Measurements from ENCODE around the gene FAM120C.

FAM120C gene

DNA sequence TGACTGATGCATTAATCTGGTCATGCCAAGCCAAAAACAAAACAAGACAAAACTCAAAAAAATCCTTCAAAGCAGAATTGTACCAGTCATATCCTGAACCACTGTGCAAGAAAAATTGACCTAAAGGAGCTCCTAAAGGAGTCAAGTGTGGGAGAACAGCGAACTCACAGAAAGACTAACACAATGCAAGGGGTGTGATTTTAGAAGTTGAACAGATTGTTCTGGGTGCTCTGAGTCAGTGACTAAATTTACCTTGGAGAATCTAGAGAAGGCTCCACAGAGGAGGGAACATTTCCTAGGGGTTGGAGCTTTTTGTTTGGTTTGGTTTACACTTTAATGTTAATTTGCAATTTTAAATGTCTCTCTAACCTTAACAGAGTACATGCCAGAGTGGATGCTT lies 89.9 kb downstream of the FAM120C start:
- DNase-seq (ENCODE audit: low read depth, low spot score): no peak
- H3K9ac ChIP-seq (ENCODE audit: insufficient read length): no peak overlapping the region
- H3K27ac ChIP-seq: peak overlapping the region; percentile 45; the same call in 1 of the 2 replicates
- H3K36me3 ChIP-seq (ENCODE audit: insufficient read depth, low read length): no peaks in the 10 kb centered on the region
- H3K9me3 ChIP-seq (ENCODE audit: low read depth, low read length): no peaks in the 10 kb centered on the region
- TF ChIP-seq FOXP2 (optimal IDR thresholded peaks at IDR 0.05; ENCODE audit: control extremely low read depth, extremely low read length, insufficient read depth): no peak
- TF ChIP-seq EZH2 (IDR thresholded peaks at IDR 0.05): no peak
- no peak for TF ChIP-seq POLR2AphosphoS5 (IDR thresholded peaks at IDR 0.05; ENCODE audit: borderline replicate concordance, low read depth, low read length)
- H3K4me3 ChIP-seq: no peak overlapping the region

DNA sequence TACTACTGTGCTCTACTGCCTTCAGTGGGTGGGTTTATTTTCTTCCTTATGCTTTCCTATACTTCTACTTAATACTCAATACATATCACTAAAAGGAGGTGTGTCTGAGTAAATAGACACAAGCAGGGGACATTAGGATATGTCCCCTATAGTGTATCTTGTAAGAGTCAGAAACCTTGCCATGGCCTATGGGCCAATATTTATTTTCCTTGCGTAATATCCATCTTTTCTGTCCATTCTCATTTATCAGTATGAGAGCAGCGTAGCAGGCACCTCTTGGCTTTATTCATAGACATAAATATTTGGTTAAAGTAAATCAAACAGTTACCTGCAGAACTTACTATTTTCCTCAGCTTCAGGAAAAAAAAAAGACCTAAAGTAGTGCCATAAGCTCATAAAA lies 92.2 kb downstream of the FAM120C start:
- no peak for DNase-seq (ENCODE audit: low read depth, low spot score)
- Histone ChIP-seq H3K4me3 (no peak overlapping the region), H3K36me3 (ENCODE audit: insufficient read depth, low read length) (no peaks in the 10 kb centered on the region), H3K9me3 (ENCODE audit: low read depth, low read length) (no peaks in the 10 kb centered on the region), H3K9ac (ENCODE audit: insufficient read length) (no peak overlapping the region), H3K27ac (no peak overlapping the region)
- TF ChIP-seq POLR2AphosphoS5 (IDR thresholded peaks at IDR 0.05; ENCODE audit: borderline replicate concordance, low read depth, low read length) (no peak), EZH2 (IDR thresholded peaks at IDR 0.05) (no peak), FOXP2 (optimal IDR thresholded peaks at IDR 0.05; ENCODE audit: control extremely low read depth, extremely low read length, insufficient read depth) (no peak)

DNA sequence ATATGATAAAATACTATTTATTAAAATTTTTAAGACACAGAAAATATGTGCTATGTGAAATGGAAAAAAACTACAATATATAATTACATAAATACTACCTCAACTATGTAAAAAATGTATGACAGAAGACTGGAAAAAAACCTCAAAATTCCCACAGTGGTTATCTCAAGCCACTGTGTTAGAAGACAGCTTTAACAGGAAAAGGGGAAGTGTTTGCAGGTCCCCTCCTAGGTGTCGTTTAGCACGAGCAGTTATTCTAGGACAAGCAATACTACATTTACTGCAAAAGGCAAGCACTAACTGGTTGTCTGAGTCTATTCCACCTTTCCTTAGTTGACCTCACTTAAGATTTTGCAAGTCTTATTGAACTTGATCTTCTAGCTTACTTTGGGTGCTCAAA lies 93.9 kb downstream of the FAM120C start:
- Histone ChIP-seq H3K4me3 (no peak overlapping the region), H3K9ac (ENCODE audit: insufficient read length) (no peak overlapping the region), H3K36me3 (ENCODE audit: insufficient read depth, low read length) (no peaks in the 10 kb centered on the region), H3K9me3 (ENCODE audit: low read depth, low read length) (no peaks in the 10 kb centered on the region), H3K27ac (no peak overlapping the region)
- DNase-seq (ENCODE audit: low read depth, low spot score): no peak
- no peak for TF ChIP-seq FOXP2 (optimal IDR thresholded peaks at IDR 0.05; ENCODE audit: control extremely low read depth, extremely low read length, insufficient read depth)
- no peak for TF ChIP-seq POLR2AphosphoS5 (IDR thresholded peaks at IDR 0.05; ENCODE audit: borderline replicate concordance, low read depth, low read length)

DNA sequence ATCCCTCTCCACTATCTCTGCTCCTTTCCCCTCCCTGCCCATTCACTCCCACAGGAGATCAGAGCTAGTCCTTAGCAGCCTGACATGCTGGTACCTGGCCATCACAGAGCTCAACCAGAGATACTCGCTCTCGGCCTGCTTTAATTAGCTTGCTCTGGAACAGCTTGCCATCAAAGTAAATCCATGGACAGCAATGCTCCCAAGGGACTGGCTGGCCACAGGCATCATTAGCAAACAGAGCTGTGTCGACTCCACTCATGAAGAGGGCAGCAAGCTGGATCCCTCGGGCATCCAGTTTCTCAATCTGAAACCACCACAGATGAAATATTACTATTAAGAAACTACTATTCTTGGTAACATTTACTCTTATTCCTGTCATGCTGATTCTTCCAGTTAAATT lies 95.4 kb downstream of the FAM120C start:
- Histone ChIP-seq H3K9me3 (ENCODE audit: low read depth, low read length) (no peaks in the 10 kb centered on the region), H3K36me3 (ENCODE audit: insufficient read depth, low read length) (no peaks in the 10 kb centered on the region), H3K9ac (ENCODE audit: insufficient read length) (no peak overlapping the region), H3K27ac (no peak overlapping the region), H3K4me3 (no peak overlapping the region)
- no peak for TF ChIP-seq EZH2 (IDR thresholded peaks at IDR 0.05)
- no peak for TF ChIP-seq POLR2AphosphoS5 (IDR thresholded peaks at IDR 0.05; ENCODE audit: borderline replicate concordance, low read depth, low read length)
- TF ChIP-seq FOXP2 (optimal IDR thresholded peaks at IDR 0.05; ENCODE audit: control extremely low read depth, extremely low read length, insufficient read depth): no peak
- no peak for DNase-seq (ENCODE audit: low read depth, low spot score)

DNA sequence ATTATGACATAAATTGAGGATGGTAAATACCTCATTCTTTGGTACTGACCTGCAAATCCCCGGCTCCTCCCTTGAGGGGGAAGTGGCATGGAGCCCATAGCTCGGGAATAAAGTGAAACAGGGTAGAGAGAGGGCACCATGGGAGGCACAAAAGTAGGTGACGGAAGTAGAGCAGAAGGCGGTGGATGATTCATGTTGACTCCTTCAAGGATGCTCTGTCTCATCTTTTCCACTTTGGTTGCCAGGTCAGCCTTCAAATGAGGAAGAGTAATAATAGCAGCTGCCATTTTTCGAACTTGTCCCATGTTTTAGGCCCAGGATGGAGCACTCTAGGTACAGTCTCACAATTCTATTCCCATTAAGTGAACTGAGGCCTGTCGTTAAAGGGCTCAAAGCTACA lies 97.4 kb downstream of the FAM120C start:
- Histone ChIP-seq H3K9ac (ENCODE audit: insufficient read length) (no peak overlapping the region), H3K36me3 (ENCODE audit: insufficient read depth, low read length) (no peaks in the 10 kb centered on the region), H3K9me3 (ENCODE audit: low read depth, low read length) (no peaks in the 10 kb centered on the region), H3K4me3 (no peak overlapping the region), H3K27ac (no peak overlapping the region)
- TF ChIP-seq FOXP2 (optimal IDR thresholded peaks at IDR 0.05; ENCODE audit: control extremely low read depth, extremely low read length, insufficient read depth) (no peak), EZH2 (IDR thresholded peaks at IDR 0.05) (no peak), POLR2AphosphoS5 (IDR thresholded peaks at IDR 0.05; ENCODE audit: borderline replicate concordance, low read depth, low read length) (no peak)
- no peak for DNase-seq (ENCODE audit: low read depth, low spot score)

DNA sequence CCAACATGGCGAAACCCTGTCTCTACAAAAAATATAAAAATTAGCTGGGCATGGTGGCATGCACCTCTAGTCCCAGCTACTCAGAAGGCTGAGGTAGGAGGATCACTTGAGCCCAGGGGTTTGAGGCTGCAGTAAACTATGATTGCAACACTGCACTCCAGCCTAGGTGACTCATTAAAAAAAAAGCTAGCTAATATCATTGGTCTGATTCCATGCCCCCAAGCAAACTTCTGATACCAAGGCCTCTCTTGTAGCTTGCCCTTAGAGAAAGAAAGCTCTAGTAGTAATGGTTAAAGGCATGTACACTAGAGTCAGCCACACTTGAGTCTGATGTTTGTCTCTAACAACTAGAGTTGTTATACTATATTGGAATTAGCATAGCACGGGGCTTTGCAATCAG lies 106.2 kb downstream of the FAM120C start:
- no peak for DNase-seq (ENCODE audit: low read depth, low spot score)
- H3K27ac ChIP-seq: no peak overlapping the region
- no peaks in the 10 kb centered on the region for H3K9me3 ChIP-seq (ENCODE audit: low read depth, low read length)
- TF ChIP-seq FOXP2 (optimal IDR thresholded peaks at IDR 0.05; ENCODE audit: control extremely low read depth, extremely low read length, insufficient read depth): no peak
- no peak for TF ChIP-seq POLR2AphosphoS5 (IDR thresholded peaks at IDR 0.05; ENCODE audit: borderline replicate concordance, low read depth, low read length)
- TF ChIP-seq EZH2 (IDR thresholded peaks at IDR 0.05): no peak
- H3K4me3 ChIP-seq: no peak overlapping the region
- H3K36me3 ChIP-seq (ENCODE audit: insufficient read depth, low read length): no peaks in the 10 kb centered on the region
- H3K9ac ChIP-seq (ENCODE audit: insufficient read length): no peak overlapping the region

DNA sequence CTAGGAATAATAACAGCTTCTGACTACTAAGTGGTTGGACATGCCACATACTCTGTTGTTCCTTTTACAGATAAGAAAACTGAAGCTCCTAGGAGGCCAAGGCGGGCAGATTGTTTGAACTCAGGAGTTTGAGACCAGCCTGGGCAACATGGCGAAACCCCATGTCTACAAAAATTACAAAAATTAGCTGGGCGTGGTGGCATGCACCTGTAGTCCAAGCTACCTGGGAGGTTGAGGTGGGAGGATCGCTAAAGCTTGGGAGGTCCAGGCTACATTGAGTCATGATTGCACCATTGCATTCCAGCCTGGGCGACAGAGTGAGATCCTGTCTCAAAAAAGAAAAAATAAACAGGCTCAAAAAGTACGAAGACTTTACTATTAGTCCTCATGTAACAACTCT lies 108.2 kb downstream of the FAM120C start:
- H3K9ac ChIP-seq (ENCODE audit: insufficient read length): no peak overlapping the region
- H3K36me3 ChIP-seq (ENCODE audit: insufficient read depth, low read length): no peaks in the 10 kb centered on the region
- no peak for DNase-seq (ENCODE audit: low read depth, low spot score)
- no peaks in the 10 kb centered on the region for H3K9me3 ChIP-seq (ENCODE audit: low read depth, low read length)
- no peak overlapping the region for H3K4me3 ChIP-seq
- TF ChIP-seq EZH2 (IDR thresholded peaks at IDR 0.05) (no peak), POLR2AphosphoS5 (IDR thresholded peaks at IDR 0.05; ENCODE audit: borderline replicate concordance, low read depth, low read length) (no peak), FOXP2 (optimal IDR thresholded peaks at IDR 0.05; ENCODE audit: control extremely low read depth, extremely low read length, insufficient read depth) (no peak)
- no peak overlapping the region for H3K27ac ChIP-seq

DNA sequence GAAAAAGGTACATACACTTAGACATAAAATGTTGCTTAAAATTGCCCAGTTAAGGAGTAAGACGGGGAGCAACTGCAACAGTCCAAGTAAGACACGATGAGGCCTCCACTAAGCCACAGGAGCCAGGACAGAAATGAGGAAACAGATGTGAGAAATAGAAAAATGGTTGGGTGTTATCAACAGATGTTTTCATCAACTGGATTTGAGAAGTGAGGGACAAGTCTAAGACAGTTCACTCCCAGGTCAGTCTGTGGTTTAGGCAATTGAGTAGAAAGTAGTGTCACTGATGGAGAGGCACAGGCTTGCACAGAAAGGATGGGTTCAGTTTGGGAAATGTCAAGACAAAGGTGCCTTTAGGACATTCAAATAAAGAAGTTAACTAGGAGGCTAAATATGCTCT lies 115.3 kb downstream of the FAM120C start:
- H3K4me3 ChIP-seq: no peak overlapping the region
- H3K9ac ChIP-seq (ENCODE audit: insufficient read length): no peak overlapping the region
- H3K27ac ChIP-seq: no peak overlapping the region
- TF ChIP-seq FOXP2 (optimal IDR thresholded peaks at IDR 0.05; ENCODE audit: control extremely low read depth, extremely low read length, insufficient read depth) (no peak), POLR2AphosphoS5 (IDR thresholded peaks at IDR 0.05; ENCODE audit: borderline replicate concordance, low read depth, low read length) (no peak), EZH2 (IDR thresholded peaks at IDR 0.05) (no peak)
- H3K36me3 ChIP-seq (ENCODE audit: insufficient read depth, low read length): no peaks in the 10 kb centered on the region
- no peaks in the 10 kb centered on the region for H3K9me3 ChIP-seq (ENCODE audit: low read depth, low read length)
- no peak for DNase-seq (ENCODE audit: low read depth, low spot score)

DNA sequence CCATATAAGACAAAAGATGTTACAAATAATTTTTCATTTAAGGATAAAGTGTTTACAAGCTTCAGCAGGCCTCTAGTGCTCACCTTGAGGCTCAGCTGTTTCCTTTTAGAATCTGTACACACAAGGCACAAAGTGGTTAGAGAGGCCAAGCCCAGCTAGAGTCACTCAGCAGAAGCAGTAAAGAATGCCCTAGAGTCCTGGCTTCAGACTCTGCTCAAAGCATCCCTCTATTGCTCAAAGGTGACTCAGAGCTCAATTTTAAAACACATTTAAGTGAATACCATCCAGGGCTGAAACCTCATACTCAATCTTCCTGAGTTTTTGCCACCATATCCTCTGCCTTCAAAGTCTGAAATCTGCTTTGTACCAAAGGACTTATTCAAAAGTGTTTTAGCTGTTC lies 116.2 kb downstream of the FAM120C start:
- no peak for DNase-seq (ENCODE audit: low read depth, low spot score)
- H3K36me3 ChIP-seq (ENCODE audit: insufficient read depth, low read length): no peaks in the 10 kb centered on the region
- no peak overlapping the region for H3K4me3 ChIP-seq
- no peaks in the 10 kb centered on the region for H3K9me3 ChIP-seq (ENCODE audit: low read depth, low read length)
- no peak overlapping the region for H3K9ac ChIP-seq (ENCODE audit: insufficient read length)
- TF ChIP-seq FOXP2 (optimal IDR thresholded peaks at IDR 0.05; ENCODE audit: control extremely low read depth, extremely low read length, insufficient read depth) (no peak), EZH2 (IDR thresholded peaks at IDR 0.05) (no peak), POLR2AphosphoS5 (IDR thresholded peaks at IDR 0.05; ENCODE audit: borderline replicate concordance, low read depth, low read length) (no peak)
- no peak overlapping the region for H3K27ac ChIP-seq
